NK-92 (cell line): ENCODE data around the gene RXRA.
"Not testable (repeated sequence)": the region's sequence is repeated elsewhere in the genome, so short reads cannot be mapped to it uniquely, and the experiment has no call there.

Experiments
- DNase-seq: peaks from one replicate; lab custom pipeline; 2025; ENCODE audit not compliant: unreplicated experiment; lab: John Stamatoyannopoulos, UW

RXRA gene

GRCh38 chr9:134293611-134294152 lies 32.6 kb upstream of the RXRA start:
- no peak for DNase-seq

DNA sequence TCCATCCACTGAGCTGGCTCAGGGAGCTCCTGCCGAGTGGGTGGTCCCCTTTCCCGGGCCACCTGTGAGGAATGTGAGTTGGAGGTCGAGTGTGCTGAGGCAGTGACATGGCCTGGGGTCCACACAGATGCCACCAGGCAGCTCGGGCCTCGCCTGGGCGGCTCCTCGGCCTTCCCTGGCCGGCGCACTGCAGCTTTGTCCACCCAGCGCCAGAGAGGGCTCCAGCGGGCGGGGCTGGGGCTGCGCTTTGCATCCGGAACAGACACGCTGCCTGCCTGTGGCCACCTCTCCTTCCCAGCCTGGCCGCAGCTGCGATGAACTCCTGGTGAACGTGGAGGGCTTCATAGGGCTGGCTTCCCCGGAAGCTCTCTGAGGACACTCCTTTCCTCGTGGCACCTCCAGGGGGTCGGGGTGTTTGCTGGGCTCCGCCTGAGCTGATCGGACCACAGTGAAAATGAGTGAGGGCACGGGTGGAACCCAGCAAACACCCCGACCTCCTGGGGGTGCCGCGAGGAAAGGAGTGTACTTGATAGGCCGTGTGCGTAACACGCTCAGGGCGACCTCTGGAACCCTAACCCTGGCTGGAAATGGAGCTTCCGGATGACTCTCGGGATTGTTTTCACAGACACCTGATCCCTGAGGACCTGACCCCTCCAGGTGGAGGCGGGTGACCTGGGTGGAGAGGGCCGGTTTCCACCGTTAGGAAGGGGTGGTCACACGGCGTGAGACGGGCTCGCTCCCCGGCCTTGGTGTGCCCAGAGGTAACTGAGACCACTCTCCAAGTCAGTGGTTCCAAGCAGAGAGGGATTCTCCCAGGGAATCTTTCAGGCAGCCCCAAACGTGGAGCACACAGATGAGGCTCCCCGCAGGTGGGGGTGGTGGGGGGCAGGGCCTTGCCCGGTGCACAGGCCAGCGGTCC lies 31.8 kb upstream of the RXRA start:
- no peak for DNase-seq

GRCh38 chr9:134295101-134295745 lies 31.0 kb upstream of the RXRA start:
- no peak for DNase-seq

- no peak for DNase-seq
Measured at GRCh38 chr9:134295746-134296250, 30.5 kb upstream of the RXRA start.

GRCh38 chr9:134296301-134297082 lies 29.8 kb upstream of the RXRA start:
- DNase-seq: no peak

GRCh38 chr9:134297083-134297410 lies 29.2 kb upstream of the RXRA start:
- DNase-seq: no peak

DNA sequence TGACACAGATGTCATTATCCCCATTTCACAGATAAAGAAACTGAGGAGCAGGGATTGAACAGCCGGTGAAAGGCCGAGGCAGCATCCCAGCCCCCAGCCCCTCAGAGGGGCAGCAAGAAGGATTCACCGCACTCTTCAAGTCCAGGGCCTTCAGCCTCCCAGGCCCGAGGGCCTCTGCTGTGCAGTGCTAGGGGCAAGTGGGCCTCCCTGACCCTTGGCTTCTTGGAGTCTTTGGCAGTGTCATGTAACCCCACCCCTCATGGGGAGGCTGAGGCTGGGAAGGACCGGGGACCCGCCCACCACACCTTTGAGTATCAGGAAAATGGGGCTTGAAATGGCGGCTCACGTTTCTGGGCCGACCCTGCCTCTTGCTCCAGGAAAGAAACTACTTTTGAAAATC lies 28.7 kb upstream of the RXRA start:
- DNase-seq: no peak

GRCh38 chr9:134298000-134298399 lies 28.3 kb upstream of the RXRA start:
- no peak for DNase-seq

GRCh38 chr9:134299068-134299467 lies 27.2 kb upstream of the RXRA start:
- no peak for DNase-seq

DNA sequence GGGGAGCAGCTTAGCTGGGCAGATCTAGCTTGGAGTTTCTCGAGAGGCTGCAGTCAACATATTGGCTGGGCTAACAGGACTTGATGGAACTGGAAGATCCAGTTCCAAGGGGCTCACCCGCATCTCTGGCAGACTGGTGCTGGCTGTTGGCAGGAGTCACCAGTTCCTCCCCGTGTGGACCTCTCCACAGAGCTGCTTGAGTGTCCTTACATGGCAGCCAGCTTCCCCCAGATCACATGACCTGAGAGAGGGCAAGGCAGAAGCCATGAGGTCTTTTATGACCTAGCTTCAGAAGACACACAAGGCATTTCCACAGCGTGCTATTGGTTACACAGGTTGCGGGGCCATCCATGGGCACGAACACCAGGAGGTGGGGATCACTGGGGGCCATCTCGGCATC lies 26.4 kb upstream of the RXRA start:
- no peak for DNase-seq

GRCh38 chr9:134301387-134302129 lies 24.7 kb upstream of the RXRA start:
- DNase-seq: no peak

- no peak for DNase-seq
Measured at GRCh38 chr9:134302130-134302817, 24.0 kb upstream of the RXRA start.

GRCh38 chr9:134303601-134304000 lies 22.7 kb upstream of the RXRA start:
- DNase-seq: no peak

- DNase-seq: no peak
Measured at GRCh38 chr9:134304261-134304660, 22.0 kb upstream of the RXRA start.

DNA sequence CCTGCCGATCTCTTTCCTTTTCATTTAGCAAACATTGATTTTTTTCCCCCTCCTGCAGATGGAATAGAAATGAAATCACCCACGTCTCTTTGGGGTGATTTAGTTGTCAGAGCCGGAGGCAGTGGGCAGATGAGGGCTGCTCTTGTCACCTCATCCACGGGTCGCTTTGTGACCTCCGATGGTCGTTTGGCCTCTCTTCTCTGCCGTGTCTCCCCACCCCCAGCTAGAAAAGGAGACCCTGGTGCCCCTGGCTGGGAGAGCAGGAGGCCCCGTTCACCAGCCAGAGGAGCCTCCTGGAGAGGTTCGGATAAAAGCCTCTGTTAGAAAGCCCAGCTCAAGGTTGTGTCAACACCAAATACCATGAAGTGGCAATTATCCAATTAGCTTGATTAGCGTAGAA lies 21.6 kb upstream of the RXRA start:
- DNase-seq: no peak

- no peak for DNase-seq
Measured at GRCh38 chr9:134305533-134305932, 20.7 kb upstream of the RXRA start.

DNA sequence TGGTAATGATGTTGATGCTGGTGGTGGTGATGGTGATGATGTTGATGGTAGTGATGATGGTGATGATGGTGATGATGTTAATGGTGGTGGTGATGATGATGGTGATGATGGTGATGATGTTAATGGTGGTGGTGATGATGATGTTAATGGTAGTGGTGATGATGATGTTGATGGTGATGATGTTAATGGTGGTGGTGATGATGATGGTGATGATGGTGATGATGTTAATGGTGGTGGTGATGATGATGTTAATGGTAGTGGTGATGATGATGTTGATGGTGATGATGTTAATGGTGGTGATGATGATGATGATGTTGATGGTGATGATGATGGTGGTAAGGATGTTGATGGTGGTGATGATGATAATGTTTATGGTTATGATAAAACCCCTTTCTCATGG lies 20.2 kb upstream of the RXRA start:
- DNase-seq: not testable (repeated sequence)

DNA sequence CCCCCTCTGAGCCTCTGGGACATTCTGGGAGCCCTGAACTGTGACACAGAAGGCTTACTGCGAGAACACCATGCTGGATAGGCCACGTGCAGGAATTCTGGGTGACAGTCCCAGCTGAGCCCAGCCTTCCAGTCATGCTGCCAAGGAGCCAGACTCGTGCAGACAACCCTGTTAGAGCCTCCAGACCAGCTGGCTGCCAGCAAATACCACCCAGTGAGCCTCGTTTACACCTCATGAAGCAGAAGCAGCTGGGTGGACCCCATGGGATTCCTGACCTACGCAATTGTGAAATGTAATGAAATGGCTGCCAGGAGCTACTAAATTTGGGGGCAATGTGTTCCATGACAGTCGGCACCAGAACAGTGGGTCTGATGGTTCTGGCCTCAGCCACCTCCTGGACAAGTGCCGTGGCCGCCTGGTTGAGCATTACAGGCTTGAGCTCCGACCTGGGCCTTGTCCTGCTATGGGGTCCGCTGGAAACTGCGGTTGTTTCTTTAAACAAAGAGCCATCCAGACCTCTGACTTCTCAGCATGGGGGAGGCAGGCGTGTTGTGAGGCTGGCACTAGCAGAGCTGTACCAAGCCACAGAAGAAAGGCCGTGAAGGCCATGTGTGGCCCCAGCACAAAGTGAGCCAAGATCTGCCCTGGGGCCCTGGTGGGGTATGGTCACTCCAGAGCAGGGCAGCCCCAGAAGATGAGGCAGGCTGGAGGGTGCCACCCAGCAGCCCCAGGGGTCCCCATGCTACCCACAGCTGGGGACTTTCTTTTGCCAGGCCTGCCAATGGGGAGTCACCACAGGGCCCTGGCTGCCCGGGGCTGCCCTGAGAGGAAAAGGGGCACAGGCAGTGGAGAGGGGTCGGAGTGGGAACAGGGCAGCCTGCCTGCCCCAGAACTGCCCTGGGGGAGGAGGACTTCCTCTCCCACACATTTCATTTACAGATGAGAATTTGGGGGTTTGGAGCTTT lies 19.3 kb upstream of the RXRA start:
- no peak for DNase-seq
